Eye (tissue), 1 donor: ENCODE data around the gene GGCT.

Experiments
- DNase-seq: peaks from one replicate; pipeline ENCODE4 v3.0.0-alpha.2; 2015

GGCT gene

DNA sequence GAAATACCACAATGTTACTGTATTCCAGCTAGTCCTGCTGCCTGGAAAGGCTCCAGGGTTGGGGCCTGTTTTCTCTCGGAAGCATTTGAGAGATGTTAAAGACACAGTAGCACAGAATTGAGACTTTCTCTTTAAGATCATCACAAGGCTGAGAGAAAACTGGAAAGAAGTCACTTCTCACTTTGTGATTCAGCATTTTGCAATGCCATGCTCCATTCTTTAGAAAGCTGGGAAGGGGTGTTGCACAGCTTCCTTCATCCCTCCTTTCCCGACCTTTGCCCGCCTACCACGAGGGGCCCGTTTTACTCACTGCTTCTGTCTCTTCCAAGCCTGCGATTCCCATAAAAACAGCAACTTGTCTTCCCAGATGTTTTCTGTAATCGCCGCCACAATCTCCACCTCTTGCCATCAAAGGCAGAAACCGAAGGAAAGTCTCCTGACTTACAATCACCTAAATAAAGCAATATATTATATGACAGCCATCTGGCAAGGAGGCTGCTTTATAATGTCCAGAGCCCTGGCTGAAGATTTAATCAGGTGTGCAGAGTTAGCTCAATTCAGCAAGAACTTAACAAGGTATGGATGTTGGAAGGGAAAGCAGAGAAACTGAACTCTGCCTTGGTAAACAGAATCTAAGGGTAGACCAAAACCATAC is 44.9 kb downstream of the GGCT start:
- DNase-seq: peak; percentile 42

DNA sequence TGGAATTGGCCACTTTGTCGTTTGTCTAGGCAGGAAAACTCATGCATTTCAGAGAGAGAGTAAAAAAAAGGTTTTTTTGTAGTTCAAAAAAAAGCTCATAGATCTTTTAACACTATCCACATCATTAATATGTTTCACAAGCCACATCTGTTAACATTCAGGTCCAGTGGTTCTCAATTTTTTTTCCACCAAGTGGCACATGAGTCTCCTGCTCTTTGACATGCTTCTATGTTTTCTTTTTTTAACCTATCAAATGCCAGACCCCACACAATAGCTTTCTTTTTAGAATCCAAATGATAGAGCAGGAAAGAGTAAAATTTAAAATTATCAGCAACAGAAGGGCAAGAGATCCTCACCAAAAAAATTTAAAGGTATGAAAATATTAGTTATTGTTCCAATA is 46.3 kb downstream of the GGCT start:
- DNase-seq: no peak

- no peak for DNase-seq
These were observed 50.7 kb downstream of the GGCT start for GRCh38 chr7:30453921-30454320.

GRCh38 chr7:30453016-30453415 is 51.6 kb downstream of the GGCT start:
- DNase-seq: no peak

DNA sequence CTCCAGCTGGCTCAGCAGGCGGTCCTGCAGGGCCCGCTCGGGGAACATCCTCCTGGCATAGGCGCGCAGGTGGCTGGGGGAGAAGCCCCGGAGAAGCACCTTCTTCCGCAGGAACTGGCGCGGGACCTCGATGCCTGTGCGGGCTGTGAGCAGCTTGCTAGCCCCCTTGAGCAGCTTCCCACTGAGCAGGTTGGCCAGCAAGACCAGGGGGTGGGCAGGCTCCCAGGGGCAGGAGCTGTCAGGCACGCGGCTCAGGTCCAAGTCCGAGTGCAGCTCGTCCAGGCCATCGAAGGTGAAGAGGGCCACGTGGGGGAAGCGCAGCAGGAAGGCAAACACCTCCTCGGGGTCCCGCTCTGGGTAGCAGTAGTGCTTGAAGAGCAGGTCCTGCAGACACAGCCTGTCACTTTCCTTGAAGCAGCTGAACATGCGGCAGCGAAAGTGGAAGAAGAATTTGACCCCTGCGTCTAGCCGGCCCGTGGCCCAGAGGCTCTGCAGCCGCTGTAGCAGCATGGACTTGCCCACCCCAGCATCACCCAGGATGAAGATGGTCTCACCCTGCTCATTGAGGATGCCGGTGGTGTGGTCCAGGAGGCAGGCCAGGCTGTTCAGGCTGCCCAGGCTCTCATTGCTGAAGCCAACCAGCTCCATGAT is 52.2 kb downstream of the GGCT start:
- no peak for DNase-seq

- no peak for DNase-seq
These were observed 52.9 kb downstream of the GGCT start for GRCh38 chr7:30451539-30452279.

GRCh38 chr7:30450983-30451497 is 53.6 kb downstream of the GGCT start:
- DNase-seq: no peak

DNA sequence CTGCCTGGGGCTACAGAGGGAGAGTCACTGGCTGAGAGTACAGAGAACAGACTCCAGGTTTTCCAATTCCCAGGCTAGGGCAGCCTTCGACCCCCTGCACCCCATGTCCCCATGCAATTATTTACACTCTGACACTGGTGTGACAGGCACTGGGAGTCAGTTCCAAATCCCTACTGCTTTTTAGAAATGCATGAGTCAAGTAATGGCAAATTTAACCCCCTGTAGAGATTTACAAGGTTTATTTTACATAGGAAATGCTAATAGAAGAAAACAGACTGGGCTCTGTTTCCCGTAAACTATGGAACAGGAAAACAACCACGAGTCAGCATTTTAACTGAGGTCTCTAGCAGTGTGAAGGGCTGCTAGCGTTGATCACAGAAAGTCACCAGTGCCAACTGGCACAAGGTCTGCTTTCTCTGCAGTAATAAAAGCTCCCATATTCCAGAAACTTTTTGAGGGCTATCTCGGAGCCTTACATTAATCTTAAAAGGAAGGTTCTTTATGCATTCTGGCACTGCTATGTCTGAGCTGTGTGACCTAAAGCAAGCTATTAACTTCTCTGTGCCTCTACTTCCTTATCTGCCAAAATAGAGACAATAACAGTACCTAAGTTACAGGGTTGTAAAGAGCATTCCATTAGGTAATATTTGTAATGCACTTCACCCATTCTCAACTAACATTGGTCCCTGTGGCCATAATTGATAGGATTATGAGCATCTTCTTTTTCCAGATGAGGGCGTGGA is 54.2 kb downstream of the GGCT start:
- DNase-seq: no peak

DNA sequence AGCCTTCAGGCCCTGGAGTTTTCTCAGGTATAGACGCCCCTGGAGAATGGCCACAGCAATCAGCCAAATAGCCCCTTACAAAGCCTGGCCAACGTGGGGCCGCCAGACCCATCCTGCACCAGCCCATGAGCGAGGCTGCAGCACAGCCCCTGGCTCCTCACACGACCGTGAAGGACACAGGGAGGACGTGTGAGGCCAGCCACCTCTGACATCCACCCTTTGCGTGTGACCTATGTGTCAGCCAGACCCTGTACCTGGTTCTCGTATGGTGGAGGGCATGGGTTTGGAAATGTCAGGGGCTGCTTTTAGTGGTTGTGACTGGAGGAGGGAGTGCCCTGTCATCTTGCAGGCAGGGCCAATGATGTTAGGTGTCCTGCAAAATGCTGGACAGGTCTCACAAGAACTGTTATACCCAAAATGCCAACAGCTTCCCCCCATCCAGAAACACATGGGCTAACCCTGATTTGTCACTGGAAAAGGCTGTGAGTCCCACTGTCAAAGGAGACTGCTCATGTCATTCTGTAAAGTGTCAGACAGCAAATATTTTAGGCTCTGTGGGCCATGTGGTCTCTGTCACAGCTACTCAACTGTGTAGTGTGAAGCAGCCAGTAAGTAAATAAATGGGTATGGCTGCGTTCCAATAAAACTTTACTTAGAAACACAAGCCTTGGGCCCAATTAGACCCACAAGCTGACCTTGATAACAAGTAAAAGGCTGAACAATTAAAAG is 56.0 kb downstream of the GGCT start:
- no peak for DNase-seq

GRCh38 chr7:30447466-30447865 is 57.2 kb downstream of the GGCT start:
- no peak for DNase-seq
